GM21723 (cell line): ENCODE results near the gene ZNF746.

Source experiments
- ATAC-seq: cut with Tn5 transposase; IDR thresholded peaks from one replicate; pipeline ENCODE4 v1.9.1; 2021; ENCODE audit warnings: mild to moderate bottlenecking, moderate library complexity; ENCODE audit not compliant: unreplicated experiment

The ZNF746 gene

DNA sequence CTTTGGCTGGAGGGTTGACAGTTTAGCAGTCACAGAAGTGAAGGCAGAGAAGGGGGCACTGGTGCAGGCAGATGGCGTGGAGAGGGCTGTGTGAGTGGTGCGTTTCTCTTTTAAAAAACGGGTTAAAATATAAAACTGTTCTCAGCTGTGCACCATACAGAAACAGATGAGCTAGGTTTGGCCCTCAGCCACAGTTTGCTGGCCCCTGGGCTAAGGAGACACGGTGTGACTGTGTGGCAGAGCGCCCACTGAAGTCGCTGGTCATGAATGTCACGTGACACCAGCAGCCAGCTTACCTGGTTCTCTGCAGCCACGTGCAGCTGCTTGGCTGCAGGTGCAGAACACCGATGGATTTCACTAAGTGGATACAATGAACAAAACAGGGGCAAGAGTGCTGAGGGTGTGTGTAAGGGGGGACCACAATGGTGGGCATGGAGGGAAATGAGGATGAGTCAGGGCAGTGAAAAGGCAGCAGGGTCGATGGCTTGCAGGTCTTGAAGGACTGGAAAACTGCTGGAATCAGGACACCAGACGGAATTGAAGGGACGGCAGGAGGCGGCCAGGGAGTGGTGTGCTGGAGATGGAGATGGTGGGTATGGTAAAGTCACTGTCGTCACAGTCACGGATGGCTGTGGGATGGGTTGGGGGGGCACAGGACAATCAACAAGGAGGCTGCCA, 7.4 kb downstream of the ZNF746 start:
- no peak for ATAC-seq

DNA sequence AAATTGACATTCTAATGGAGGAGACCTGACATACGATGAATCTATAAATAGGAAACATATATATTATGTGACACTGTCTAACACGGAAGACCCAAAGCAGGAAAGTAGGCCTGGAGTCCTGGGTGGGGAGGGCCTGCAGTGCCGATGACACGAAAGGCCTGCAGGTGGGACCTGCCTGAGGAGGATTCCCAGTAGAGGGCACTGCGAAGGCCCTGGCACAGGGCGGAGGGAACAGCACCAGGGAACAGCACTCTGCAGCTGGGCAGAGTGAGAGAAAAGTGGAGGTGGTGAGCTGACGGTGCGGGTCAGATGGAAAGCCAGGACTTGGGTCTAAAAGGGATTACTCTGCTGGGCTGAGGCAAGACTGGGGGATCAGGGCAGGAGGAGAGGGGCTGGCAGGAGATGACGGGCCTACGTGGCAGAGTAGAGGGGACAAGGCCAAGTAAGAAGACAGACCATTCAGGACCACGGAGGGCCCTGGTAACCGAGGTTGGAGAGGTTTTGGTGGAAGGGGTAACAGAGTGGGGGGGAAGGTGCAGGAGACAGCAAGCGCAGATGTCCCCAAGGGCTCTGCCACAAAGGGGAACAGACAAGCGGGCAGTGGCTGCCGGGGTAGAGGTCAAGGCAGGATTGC, 8.1 kb downstream of the ZNF746 start:
- no peak for ATAC-seq

DNA sequence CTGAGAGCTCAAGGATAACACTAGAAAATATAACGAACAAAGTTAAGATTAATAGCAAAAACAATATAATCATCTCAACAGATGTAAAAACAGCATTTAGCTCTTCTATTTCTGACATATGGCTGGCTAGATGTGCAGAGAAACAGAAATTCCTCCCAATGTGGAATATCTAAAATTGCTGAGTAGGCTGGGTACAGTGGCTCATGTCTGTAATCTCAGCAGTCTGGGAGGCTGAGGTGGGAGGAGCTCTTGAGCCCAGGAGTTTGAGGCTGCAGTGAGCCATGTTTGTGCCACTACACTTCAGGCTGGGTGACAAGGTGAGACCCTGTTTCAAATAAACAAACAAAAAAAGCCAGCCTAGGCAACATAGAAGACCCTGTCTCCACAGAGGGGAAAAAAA, 18.0 kb downstream of the ZNF746 start:
- ATAC-seq, result no peak

DNA sequence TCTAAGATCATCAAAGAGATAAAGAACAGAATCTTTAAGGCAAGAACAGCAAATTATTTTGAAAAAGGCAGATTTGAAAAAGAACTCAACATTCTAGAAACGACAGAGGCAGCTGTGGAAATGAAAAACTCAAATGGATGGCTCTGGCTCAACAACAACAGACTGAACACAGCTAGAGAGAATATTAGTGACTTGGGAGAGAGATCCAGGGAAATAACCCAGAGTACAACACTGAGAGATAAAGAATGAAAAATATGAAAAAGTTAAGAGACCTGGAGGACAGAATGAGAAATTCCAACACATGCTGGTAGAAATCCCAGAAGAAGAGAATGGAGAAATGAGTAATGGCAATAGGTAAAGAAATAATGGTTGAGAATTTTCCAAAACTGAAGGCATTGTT, 18.9 kb downstream of the ZNF746 start:
- no peak for ATAC-seq

DNA sequence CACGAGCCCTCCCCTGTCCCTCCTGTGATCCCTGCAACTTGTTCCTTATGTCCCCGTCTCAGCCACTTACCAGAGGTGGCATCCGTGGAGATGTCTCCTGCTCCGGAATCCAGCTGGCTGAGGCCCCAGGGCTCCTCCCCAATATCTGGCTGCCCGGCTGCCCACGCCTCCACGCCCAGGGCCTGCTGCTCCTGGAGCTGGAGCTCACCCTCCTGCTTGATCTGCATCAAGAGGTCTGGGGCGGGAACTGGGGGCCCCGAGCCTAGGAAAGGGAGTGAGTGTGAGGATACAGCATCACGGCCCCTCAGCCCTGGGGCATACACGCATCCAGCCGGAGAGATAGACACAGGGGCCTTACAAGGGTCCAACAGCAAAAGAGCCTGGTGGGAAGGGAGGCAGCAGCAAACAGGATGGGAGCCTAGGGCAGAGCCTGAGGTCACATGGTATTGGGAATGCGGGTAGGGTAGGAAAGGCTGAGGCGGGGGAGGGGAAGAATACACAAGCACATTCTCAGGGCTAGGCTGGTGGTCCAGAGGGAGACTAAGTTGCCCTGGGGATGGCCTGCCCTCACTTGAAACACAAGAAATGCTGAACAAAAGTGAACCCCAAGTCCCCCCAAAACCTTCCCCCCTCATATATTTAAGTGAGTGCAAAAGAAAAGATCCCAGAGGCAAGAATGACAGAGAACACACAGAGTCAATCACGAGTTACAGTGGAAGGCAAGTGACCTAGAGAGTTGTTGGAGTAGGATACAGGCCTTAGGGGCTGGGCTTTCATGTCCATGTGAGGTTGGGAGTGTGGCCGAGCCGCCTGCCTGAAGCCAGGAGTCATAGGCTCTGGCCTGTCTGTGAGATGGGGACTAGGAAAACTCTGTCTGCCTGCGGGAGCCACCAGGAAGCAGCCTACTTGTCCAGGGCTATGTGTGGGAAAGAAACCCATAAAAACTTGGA, 19.8 kb downstream of the ZNF746 start:
- ATAC-seq, result no peak

DNA sequence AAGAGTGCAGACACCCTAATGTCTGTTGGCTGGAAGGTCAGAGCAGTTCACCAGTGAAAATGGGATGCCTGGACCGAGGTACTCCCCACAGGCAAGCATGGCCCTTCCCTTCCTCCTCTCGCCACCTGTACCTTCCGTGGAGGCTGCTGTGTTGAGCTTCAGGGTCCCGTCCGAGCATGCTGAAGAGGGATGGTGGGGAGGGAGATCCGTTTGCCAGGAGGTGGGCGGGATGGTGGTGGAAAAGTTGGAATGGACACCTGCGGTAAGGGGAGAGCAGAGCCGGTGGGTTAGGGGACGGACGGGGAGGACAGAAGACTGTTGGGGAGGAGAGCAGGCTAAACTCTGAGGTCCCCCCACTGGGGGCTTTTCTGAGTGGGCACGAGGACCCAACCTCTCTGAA, 20.8 kb downstream of the ZNF746 start:
- no peak for ATAC-seq

DNA sequence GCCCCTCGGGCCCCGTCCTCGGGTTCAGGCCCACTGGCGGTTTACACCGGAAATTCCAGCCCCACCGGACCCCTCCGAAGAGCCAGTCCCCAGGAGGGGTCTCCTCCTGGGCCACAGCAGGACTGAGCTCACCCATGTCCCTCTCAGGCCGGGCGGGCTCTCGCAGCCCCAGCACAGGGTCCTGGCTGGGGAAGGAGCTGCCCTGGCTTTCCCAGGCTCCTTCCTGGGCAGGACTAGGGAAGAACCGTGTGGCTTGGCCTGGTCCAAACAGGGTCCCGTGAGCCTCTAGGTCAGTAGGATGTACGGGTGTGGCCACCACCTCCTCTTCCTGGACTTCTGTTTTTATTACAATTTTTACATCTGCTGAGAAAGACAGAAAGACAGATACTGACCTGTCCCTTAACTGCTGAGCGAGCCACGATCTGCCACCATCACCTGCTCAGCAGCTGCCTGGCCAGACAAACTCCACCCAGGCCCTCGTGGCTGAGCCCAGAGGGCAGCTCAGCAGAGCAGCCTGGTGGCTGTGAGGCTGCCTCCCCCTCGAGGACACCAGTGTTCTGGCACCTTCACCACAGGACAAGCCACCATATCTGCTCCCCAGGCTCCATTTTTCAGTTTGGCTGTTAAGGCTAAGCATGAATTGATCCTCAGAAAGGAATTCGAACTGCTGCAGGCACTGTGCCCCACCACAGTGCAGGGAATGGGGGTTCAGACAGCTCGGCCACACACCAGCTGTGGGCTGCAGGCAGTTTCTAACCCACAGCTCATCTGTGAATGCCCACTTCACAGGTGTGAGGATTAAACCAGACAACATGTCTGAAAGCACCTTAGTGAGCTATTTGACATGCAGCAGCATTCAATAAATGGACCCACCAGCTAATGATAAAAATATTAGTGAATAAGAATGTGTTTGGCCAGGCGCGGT, 22.2 kb downstream of the ZNF746 start:
- ATAC-seq, result no peak

DNA sequence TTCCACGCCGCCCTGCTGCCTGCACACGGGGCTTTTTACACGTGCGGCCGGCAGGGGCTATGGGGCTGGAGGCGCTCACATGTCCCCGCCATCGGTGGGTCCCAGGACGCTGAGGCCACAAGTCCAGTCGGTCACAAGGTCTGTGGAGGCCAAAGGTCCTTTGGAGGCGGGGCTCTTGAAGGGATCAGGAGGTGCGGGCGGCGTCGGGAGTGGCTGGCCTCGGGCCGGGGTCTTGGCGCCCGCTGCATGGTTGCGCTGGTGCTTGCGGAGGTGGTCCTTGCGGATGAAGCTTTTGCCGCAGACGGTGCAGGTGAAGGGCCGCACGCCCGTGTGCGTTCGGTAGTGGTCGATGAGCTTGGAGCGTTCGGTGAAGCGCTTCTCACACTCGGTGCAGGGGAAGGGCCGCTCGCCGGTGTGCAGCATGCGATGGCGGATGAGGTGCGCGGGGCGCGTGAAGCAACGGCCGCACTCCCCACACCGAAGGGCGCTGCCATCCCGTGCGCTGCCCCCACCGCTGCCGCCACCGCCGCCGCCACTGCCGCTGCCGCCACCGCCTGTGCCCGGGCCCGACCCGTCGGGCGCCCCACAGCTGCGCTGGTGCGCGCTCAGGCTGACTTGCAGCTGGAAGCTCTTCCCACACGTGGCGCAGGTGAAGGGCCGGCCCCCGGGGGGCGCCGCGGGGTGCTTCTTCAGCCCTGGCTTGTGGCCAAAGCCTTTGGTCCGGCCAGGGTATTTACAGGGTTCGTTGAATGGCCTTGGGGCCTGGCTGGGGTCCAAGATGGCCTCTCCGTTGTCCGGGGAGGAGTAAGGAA, 23.1 kb downstream of the ZNF746 start:
- ATAC-seq, result no peak

DNA sequence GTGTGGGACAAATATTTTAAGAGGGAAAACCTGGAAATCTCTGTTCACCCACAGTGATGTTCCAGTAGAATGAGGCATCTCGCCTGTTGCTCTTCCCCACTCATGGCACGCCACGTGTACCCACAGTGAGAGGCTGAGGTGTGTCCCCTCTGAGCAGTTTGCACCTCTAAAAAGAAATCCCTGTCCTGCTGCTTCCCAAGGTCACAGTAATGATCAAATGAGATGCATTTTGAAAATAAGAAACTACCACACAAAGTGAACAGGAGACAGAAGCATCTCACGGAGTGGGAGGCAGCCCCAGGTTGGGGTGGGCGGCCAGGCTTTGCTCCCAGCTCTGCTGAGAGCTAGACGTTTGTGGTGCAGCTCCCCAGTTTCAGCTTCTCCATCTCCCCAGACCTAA, 24.4 kb downstream of the ZNF746 start:
- ATAC-seq, result no peak

DNA sequence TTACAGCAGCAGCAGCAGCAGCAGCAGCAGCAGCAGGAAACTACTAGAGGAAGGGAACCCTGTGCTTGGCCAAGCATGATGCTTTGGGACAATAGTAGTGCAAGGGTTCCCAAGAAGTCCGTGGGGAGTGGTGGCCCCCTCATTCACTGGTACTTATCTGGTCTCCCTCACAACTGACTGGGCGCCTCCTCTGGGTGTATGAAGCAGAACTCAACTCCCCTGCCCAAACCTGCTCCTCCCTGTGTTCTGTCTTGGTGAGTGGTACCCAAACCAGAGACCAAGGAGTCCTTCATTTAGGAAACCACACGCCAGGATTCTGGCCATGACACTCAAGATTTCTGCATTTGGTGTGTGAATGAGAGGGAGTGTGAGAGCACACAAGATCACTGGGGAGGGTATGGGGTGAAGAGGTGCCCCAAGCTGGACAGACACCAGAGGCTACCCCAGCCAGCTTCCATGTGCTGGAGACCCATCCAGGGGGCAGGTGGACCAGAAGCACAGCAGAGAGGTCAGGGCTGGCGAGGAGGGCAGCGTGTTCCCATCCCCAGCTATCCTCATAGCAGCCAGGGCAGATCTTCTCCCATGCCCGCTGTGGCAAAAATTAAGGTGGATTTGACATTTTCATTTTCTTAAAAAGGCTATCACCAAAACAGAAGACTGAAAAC, 26.2 kb downstream of the ZNF746 start:
- no peak for ATAC-seq

DNA sequence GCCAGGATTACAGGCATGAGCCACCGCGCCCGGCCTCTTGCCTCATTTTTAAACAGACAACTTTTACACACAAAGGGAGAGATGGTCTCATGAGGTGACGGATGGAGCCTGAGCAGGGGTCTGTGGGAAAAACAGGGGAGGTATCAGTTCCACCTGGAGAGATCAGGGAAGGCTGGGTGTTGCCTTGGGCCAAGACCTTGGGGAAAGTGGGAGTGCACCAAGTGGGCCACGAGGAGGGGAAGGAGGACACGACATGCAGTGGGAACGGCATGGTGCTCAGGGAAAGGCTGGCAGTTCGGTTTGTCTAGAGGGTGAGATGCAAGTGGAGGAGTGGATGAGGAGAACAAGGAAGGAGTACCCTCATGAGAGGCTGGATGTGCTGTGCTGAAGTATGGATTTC, 27.8 kb downstream of the ZNF746 start:
- no peak for ATAC-seq

DNA sequence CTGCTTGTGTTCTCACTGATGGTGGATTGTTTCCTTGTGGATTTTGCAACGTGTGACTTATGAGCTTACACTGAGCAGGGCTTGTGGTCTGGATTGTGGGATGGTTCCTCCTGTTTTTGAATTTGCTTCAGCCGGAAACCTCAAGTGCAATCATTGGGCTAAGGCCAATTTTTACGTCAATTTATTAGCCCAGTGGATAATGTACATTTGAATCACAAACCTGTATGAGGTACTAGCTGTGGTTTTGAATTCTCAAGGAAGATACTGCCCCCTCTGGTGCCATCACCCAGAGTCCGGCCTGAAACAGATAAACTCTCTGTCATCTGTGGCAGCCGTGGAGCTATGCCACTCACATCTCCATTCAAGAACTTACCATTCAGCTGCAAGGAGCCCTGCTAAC, 29.4 kb downstream of the ZNF746 start:
- no peak for ATAC-seq

DNA sequence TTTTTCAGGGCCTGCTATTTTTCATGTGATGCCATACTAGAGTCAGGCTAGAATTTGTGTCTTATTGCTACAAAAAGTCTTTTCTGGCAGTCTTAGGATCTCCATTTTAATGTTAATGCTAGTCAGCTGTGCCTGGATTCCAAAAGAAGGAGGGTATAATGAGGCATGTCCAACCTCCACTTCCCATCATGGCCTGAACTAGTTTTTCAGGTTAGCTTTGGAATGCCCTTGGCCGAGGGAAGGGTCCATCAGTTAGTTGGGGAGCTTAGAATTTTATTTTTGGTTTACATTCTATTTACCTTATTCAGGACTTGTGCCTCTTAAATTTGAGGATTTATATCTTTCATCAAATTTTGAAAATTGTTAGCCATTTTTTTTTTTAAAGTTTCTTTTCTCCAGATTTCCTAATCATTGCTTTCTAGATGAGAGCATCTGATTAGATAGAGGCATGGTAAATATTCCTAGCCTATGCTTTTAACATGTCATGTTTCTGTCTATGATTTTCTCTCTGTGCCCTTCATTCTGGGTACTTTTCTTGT, 30.2 kb downstream of the ZNF746 start:
- ATAC-seq, result no peak

DNA sequence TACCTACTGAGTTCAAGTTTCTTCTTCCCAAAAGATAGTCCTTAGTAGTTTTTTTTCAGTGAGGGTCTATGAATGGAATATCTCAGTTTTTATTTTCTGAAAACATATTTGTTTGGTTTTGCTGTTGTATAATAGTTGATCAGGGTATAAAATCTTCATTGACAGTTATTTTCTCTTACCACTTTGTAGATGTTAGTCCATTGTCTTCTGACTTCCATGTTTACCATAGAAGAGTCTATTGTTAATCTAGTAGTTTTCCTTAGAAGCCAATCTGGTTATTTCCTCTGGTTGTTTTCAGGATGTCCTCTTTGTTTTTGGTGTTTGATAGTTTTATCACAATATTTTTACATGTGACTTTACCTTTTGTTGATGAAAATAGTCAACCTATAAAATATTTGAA, 31.2 kb downstream of the ZNF746 start:
- ATAC-seq, result no peak

DNA sequence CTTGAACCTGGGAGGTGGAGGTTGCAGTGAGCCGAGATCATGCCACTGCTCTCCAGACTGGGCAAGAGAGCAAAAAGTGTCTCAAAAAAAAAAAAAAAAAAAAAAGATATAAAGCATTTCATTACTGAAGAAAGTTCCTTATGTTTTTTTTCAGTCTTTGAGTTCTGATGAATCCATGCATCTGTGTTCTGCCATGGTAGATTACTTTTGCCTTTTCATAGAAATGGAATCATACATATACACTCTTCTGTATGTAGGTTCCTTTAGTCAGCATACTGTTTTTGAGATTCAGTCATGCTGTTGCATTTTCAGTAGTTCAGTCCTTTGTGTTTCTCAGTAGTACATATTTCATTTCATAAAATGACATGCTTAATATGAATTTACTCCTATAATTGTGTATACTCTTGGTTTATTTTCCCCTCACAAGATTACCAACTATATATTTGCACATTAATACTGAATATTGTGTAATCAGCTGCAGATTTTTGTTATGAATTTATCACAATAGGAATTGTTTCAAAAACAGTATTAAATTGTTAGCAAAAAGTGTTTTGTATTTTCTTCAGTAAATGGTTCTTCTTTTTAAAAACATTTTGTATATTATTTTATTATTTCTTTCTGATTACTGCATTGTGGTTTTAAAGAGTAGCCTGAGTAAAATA, 34.0 kb downstream of the ZNF746 start:
- ATAC-seq, result no peak

DNA sequence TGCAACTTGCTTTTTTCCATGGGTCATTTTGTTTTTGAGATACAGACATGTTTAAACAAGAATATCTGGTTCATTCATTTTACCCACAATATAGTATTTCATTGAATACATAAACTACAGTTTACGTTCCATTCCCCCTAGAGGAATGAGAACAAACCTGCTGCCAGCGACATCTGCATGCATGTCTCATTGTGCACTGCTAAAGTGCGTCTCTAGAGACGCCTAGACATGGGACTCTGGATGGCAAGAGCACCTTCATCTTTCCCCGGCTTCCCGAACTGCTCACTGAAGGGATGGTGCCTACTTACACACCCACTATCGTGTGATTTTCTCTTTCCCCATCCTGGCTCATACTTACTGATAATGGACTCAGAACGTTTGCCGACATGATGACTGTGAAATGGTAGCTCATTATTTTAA, 35.5 kb downstream of the ZNF746 start:
- ATAC-seq, result no peak

DNA sequence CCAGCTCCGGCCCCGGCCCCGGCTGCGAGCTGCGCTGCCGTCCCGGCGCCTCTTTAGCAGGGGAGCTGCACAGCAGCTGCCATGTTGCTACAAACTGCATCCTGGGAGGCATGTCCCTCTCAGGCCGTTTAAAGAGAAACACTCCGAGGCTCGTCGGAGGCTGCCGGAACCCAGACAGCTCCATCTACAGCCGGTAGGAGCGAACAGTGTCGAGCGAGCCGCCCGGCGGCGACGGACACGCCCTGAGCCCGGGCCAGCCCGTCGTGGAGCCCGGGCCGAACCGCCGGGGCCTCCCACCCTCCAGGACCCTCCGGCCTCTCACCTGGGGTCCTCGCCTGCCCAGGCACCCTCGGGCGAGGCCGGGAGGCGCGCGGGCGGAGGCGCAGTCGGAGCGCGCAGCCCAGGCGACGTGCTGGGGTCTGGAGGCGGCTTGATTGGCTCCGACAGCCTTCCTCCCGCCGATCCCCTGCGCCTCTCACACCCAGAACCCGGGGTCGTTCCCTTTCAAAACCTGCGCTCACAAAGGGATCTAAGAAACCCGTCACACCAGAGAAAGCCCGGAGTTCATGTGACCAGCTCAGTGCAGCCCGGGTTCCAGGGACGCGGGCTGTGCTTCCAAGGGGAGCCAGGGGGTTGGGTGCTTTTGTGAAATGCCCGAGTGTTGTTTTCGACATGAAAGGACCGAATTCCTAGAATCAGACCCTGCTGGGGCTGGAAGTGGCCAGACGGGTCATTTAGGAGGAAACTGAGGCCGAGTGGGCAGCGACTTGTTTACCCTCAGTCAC, 36.9 kb downstream of the ZNF746 start, which contains the start of gene ZNF777:
TSS of gene ZNF777 (minus strand) at position 570 of the 785 bp plus-strand sequence. CDS start 5,040 bp downstream, outside the sequence.
- peak; percentile 96 for ATAC-seq
